Uterus (tissue), 2 donors: ENCODE data around the gene SVIL.

Experiments
- CTCF ChIP-seq, 4 experiments: fragments of 200-600 bp in 2 of 4; fragments of 450-650 bp in 2 of 4; sonication (generic) in 2 of 4; IDR thresholded peaks; one replicate each; pipeline ENCODE4 v1.5.1; 2016 to 2019; ENCODE audit warnings: antibody characterized with exemption in 4 of 4, mild to moderate bottlenecking in 2 of 4, moderate library complexity in 1 of 4
- POLR2A ChIP-seq, 2 donors: fragments of 450-650 bp; IDR thresholded peaks; one replicate each; pipeline ENCODE4 v1.6.1; 2016; ENCODE audit warnings: antibody characterized with exemption in 2 of 2, mild to moderate bottlenecking in 1 of 2, moderate library complexity in 1 of 2

- no peak for TF ChIP-seq CTCF (IDR thresholded peaks at IDR 0.05)
- no peak for TF ChIP-seq POLR2A (IDR thresholded peaks at IDR 0.05)
These were observed 89.6 kb downstream of the SVIL start for GRCh38 chr10:29545122-29545521.
